Measurements from ENCODE around the gene RIN1. TPM values are rescaled to one million over a fixed set of nuclear protein-coding genes. Genes with fewer than 3 reads are reported as not detected.

RIN1 gene
- total and polyA plus RNA-seq, 7 experiments from 2014 or later: 1.4 to 22.9 (median 9.1) TPM

- Mint-ChIP-seq H3K4me1 (peaks cover 0 to 14% (median 11%) of the 10 kb centered on the region in 7 donors), H3K36me3 (no peaks in the 10 kb centered on the region), H3K27me3 (no peaks in the 10 kb centered on the region), H3K9me3 (no peaks in the 10 kb centered on the region), H3K4me3 (no peak overlapping the region), H3K27ac (peak overlapping the region in 1 of 9 donors; percentile 6)
- Histone ChIP-seq H3K27me3 (ENCODE audit: control insufficient read depth in 2 of 2, insufficient read depth in 2 of 2, low read length in 2 of 2) (no peaks in the 10 kb centered on the region), H3K4me3 (ENCODE audit: low read length) (no peak overlapping the region), H3K36me3 (ENCODE audit: control insufficient read depth in 2 of 3, insufficient read depth in 3 of 3, low read length in 3 of 3) (peaks cover 0 to 13% (median 0%) of the 10 kb centered on the region in 3 experiments), H3K27ac (ENCODE audit: low read depth, low read length) (no peak overlapping the region), H3K4me1 (ENCODE audit: control insufficient read depth in 2 of 2, insufficient read depth in 2 of 2, low read length in 2 of 2) (peaks cover 0 to 2% of the 10 kb centered on the region in 2 donors), H3K9me3 (ENCODE audit: control insufficient read depth in 2 of 3, low read length in 3 of 3) (no peaks in the 10 kb centered on the region)
- DNase-seq (no peak), ATAC-seq (no peak)
- ChIA-PET CTCF (interaction anchor here (0.6 to 1.3 kb wide), 4 partner anchors 15 to 285 kb away, joined by 3 to 4 read pairs (median 4); no protein-coding TSS in a partner anchor), POLR2A (interaction anchor here (1.1 to 1.4 kb wide), 2 partner anchors 20 kb away, joined by 3 to 4 read pairs; no protein-coding TSS in a partner anchor)
- intact Hi-C loops (cut with micrococcal nuclease): no loop called here
These were observed 29.7 kb upstream of the RIN1 start for GRCh38 chr11:66365711-66366619.

GRCh38 chr11:66365166-66365565 lies 28.9 kb upstream of the RIN1 start:
- intact Hi-C loops (cut with micrococcal nuclease): no loop called here
- ATAC-seq: no peak
- Mint-ChIP-seq H3K4me3 (no peak overlapping the region), H3K9me3 (no peaks in the 10 kb centered on the region), H3K27me3 (no peaks in the 10 kb centered on the region), H3K4me1 (peaks cover 0 to 9% (median 6%) of the 10 kb centered on the region in 7 donors), H3K36me3 (no peaks in the 10 kb centered on the region), H3K27ac (no peak overlapping the region)
- Histone ChIP-seq H3K27me3 (ENCODE audit: control insufficient read depth in 2 of 2, insufficient read depth in 2 of 2, low read length in 2 of 2) (no peaks in the 10 kb centered on the region), H3K4me3 (ENCODE audit: low read length) (no peak overlapping the region), H3K9me3 (ENCODE audit: control insufficient read depth in 2 of 3, low read length in 3 of 3) (no peaks in the 10 kb centered on the region), H3K27ac (ENCODE audit: low read depth, low read length) (no peak overlapping the region), H3K4me1 (ENCODE audit: control insufficient read depth in 2 of 2, insufficient read depth in 2 of 2, low read length in 2 of 2) (no peaks in the 10 kb centered on the region), H3K36me3 (ENCODE audit: control insufficient read depth in 2 of 3, insufficient read depth in 3 of 3, low read length in 3 of 3) (peaks cover 0 to 13% (median 0%) of the 10 kb centered on the region in 3 experiments)
- CTCF ChIA-PET: interaction anchor here (0.6 to 1.0 kb wide), 3 partner anchors 14 to 286 kb away, joined by 3 to 4 read pairs (median 4); no protein-coding TSS in a partner anchor
- POLR2A ChIA-PET: interaction anchor here (1.1 to 1.4 kb wide), 2 partner anchors 20 to 21 kb away, joined by 3 to 4 read pairs; no protein-coding TSS in a partner anchor
- DNase-seq: no peak

GRCh38 chr11:66363805-66364535 lies 27.7 kb upstream of the RIN1 start:
- ATAC-seq: peak; percentile 75
- Histone ChIP-seq H3K4me3 (ENCODE audit: low read length) (no peak overlapping the region), H3K36me3 (ENCODE audit: control insufficient read depth in 2 of 3, insufficient read depth in 3 of 3, low read length in 3 of 3) (peaks cover 0 to 13% (median 0%) of the 10 kb centered on the region in 3 experiments), H3K27me3 (ENCODE audit: control insufficient read depth in 2 of 2, insufficient read depth in 2 of 2, low read length in 2 of 2) (no peaks in the 10 kb centered on the region), H3K27ac (ENCODE audit: low read depth, low read length) (no peak overlapping the region), H3K4me1 (ENCODE audit: control insufficient read depth in 2 of 2, insufficient read depth in 2 of 2, low read length in 2 of 2) (no peaks in the 10 kb centered on the region), H3K9me3 (ENCODE audit: control insufficient read depth in 2 of 3, low read length in 3 of 3) (no peaks in the 10 kb centered on the region)
- ChIA-PET CTCF (interaction anchor here (0.6 to 1.8 kb wide), 9 partner anchors 10 to 643 kb away, joined by 3 to 8 read pairs (median 5); partner anchors contain the start of gene RNASEH2C), POLR2A (interaction anchor here (0.7 to 0.8 kb wide), 2 partner anchors 17 to 77 kb away, joined by 4 read pairs; partner anchors contain the start of gene B4GAT1)
- Mint-ChIP-seq H3K27me3 (no peaks in the 10 kb centered on the region), H3K4me3 (no peak overlapping the region), H3K27ac (peak overlapping the region in 1 of 9 donors; percentile 47), H3K9me3 (no peaks in the 10 kb centered on the region), H3K36me3 (no peaks in the 10 kb centered on the region), H3K4me1 (peaks cover 0 to 3% (median 0%) of the 10 kb centered on the region in 7 donors)
- DNase-seq: peak; percentile 24 to 81 (median 57)
- intact Hi-C loops (cut with micrococcal nuclease): no loop called here

GRCh38 chr11:66363187-66363601 lies 27.0 kb upstream of the RIN1 start:
- Mint-ChIP-seq H3K36me3 (peaks cover 0 to 3% (median 0%) of the 10 kb centered on the region in 5 donors), H3K27ac (no peak overlapping the region), H3K9me3 (no peaks in the 10 kb centered on the region), H3K4me1 (peaks cover 0 to 3% (median 0%) of the 10 kb centered on the region in 7 donors), H3K27me3 (no peaks in the 10 kb centered on the region), H3K4me3 (no peak overlapping the region)
- ATAC-seq (no peak), DNase-seq (no peak)
- ChIA-PET CTCF (interaction anchor here (0.6 to 1.8 kb wide), 9 partner anchors 10 to 642 kb away, joined by 3 to 8 read pairs (median 5); partner anchors contain the start of gene RNASEH2C), POLR2A (interaction anchor here (0.5 to 0.8 kb wide), 4 partner anchors 14 to 226 kb away, joined by 3 to 4 read pairs (median 4); partner anchors contain the start of gene B4GAT1)
- no peak overlapping the region for H3K4me3 ChIP-seq (ENCODE audit: low read length)
- H3K36me3 ChIP-seq (ENCODE audit: control insufficient read depth in 2 of 3, insufficient read depth in 3 of 3, low read length in 3 of 3): peaks cover 0 to 13% (median 0%) of the 10 kb centered on the region in 3 experiments
- intact Hi-C loops (cut with micrococcal nuclease): no loop called here
- no peaks in the 10 kb centered on the region for H3K9me3 ChIP-seq (ENCODE audit: control insufficient read depth in 2 of 3, low read length in 3 of 3)
- no peaks in the 10 kb centered on the region for H3K4me1 ChIP-seq (ENCODE audit: control insufficient read depth in 2 of 2, insufficient read depth in 2 of 2, low read length in 2 of 2)
- no peak overlapping the region for H3K27ac ChIP-seq (ENCODE audit: low read depth, low read length)
- no peaks in the 10 kb centered on the region for H3K27me3 ChIP-seq (ENCODE audit: control insufficient read depth in 2 of 2, insufficient read depth in 2 of 2, low read length in 2 of 2)

- Mint-ChIP-seq H3K4me3 (no peak overlapping the region), H3K9me3 (no peaks in the 10 kb centered on the region), H3K4me1 (peaks cover 0 to 3% (median 0%) of the 10 kb centered on the region in 7 donors), H3K36me3 (peaks cover 0 to 3% (median 0%) of the 10 kb centered on the region in 5 donors), H3K27ac (peak overlapping the region in 2 of 9 donors; percentile 12 to 39), H3K27me3 (no peaks in the 10 kb centered on the region)
- DNase-seq (no peak), ATAC-seq (no peak)
- intact Hi-C loops (cut with micrococcal nuclease): no loop called here
- Histone ChIP-seq H3K9me3 (ENCODE audit: control insufficient read depth in 2 of 3, low read length in 3 of 3) (no peaks in the 10 kb centered on the region), H3K27me3 (ENCODE audit: control insufficient read depth in 2 of 2, insufficient read depth in 2 of 2, low read length in 2 of 2) (no peaks in the 10 kb centered on the region), H3K27ac (ENCODE audit: low read depth, low read length) (no peak overlapping the region), H3K4me1 (ENCODE audit: control insufficient read depth in 2 of 2, insufficient read depth in 2 of 2, low read length in 2 of 2) (no peaks in the 10 kb centered on the region), H3K36me3 (ENCODE audit: control insufficient read depth in 2 of 3, insufficient read depth in 3 of 3, low read length in 3 of 3) (peaks cover 0 to 13% (median 0%) of the 10 kb centered on the region in 3 experiments), H3K4me3 (ENCODE audit: low read length) (no peak overlapping the region)
- CTCF ChIA-PET: interaction anchor here (0.8 to 1.8 kb wide), 3 partner anchors 14 to 99 kb away, joined by 3 to 8 read pairs (median 3); no protein-coding TSS in a partner anchor
- POLR2A ChIA-PET: interaction anchor here (0.6 to 2.3 kb wide), 3 partner anchors 15 to 226 kb away, joined by 3 to 8 read pairs (median 4); partner anchors contain the start of gene B4GAT1
These were observed 26.4 kb upstream of the RIN1 start for GRCh38 chr11:66362481-66363147.
